Uterus (tissue), 4 donors: Measurements from ENCODE around the gene AMOTL1. TPM values are rescaled to one million over a fixed set of nuclear protein-coding genes. Genes with fewer than 3 reads are reported as not detected.

Experiments used
- DNase-seq, 2 donors: peaks; one replicate each; pipeline ENCODE4 v3.0.0-alpha.2; 2019 to 2020
- H3K27ac ChIP-seq, 2 donors: fragments of 200-600 bp; sonication (generic); 1 replicate in 1 of 2; 2 replicates in 1 of 2; pipeline ENCODE4 v1.5.1; 2016 to 2018
- H3K27me3 ChIP-seq, 2 donors: fragments of 200-600 bp; sonication (generic); one replicate each; pipeline ENCODE4 v1.5.1; 2018 to 2019; ENCODE audit warnings: control low read depth in 1 of 2
- H3K36me3 ChIP-seq, 2 donors: fragments of 200-600 bp; sonication (generic); one replicate each; pipeline ENCODE4 v1.5.1; 2019; ENCODE audit warnings: control low read depth in 1 of 2
- H3K4me1 ChIP-seq, 2 donors: fragments of 200-600 bp; sonication (generic); one replicate each; pipeline ENCODE4 v1.5.1; 2018 to 2019; ENCODE audit warnings: control low read depth in 1 of 2
- H3K4me3 ChIP-seq, 2 donors: fragments of 200-600 bp; sonication (generic); 1 replicate in 1 of 2; 2 replicates in 1 of 2; pipeline ENCODE4 v1.5.1; 2018 to 2019; ENCODE audit warnings: mild to moderate bottlenecking in 1 of 2
- H3K9me3 ChIP-seq, 2 donors: fragments of 200-600 bp; sonication (generic); one replicate each; pipeline ENCODE4 v1.5.1; 2019; ENCODE audit warnings: control low read depth in 1 of 2
- CTCF ChIP-seq, 4 experiments: fragments of 200-600 bp in 2 of 4; fragments of 450-650 bp in 2 of 4; sonication (generic) in 2 of 4; IDR thresholded peaks; one replicate each; pipeline ENCODE4 v1.5.1; 2016 to 2019; ENCODE audit warnings: antibody characterized with exemption in 4 of 4, mild to moderate bottlenecking in 2 of 4, moderate library complexity in 1 of 4
- POLR2A ChIP-seq, 2 donors: fragments of 450-650 bp; IDR thresholded peaks; one replicate each; pipeline ENCODE4 v1.6.1; 2016; ENCODE audit warnings: antibody characterized with exemption in 2 of 2, mild to moderate bottlenecking in 1 of 2, moderate library complexity in 1 of 2
- intact Hi-C: fragments of 100-400 bp; cut with DNase I; formaldehyde crosslinking; loops from one replicate; pipeline ENCODE4 v1.15.1; 2023; ENCODE audit warnings: low total_unique reads
- total RNA-seq, 4 donors: library from RNA; depleted of rRNA in 3 of 4; stranded (reverse); fragments of >200 nt in 3 of 4; gene quantifications; one replicate each; pipeline versions ENCODE4 v1.1.0 to v1.2.4, GENCODE V29; 2014 to 2023
- donor health status: DM: yes; HTN: yes; CAD: no.

Gene AMOTL1
- total RNA-seq, 4 donors from 2014 or later = 20.6 to 107 (median 41.5) TPM

GRCh38 chr11:94776351-94777321 lies 8.5 kb downstream of the AMOTL1 start:
- Histone ChIP-seq H3K36me3 (no peaks in the 10 kb centered on the region), H3K4me3 (no peak overlapping the region), H3K27me3 (no peaks in the 10 kb centered on the region), H3K4me1 (peaks cover 0 to 6% of the 10 kb centered on the region in 2 donors), H3K27ac (peak overlapping the region; percentile 56), H3K9me3 (no peaks in the 10 kb centered on the region)
- TF ChIP-seq POLR2A (IDR thresholded peaks at IDR 0.05) (no peak), CTCF (IDR thresholded peaks at IDR 0.05) (no peak)
- intact Hi-C loops = no loop called here
- DNase-seq = peak; percentile 32 to 37

GRCh38 chr11:94780432-94780831 lies 12.3 kb downstream of the AMOTL1 start:
- Histone ChIP-seq H3K27me3 (no peaks in the 10 kb centered on the region), H3K36me3 (no peaks in the 10 kb centered on the region), H3K4me3 (no peak overlapping the region), H3K27ac (peak overlapping the region; percentile 35 to 80), H3K9me3 (no peaks in the 10 kb centered on the region), H3K4me1 (peaks cover 0 to 10% of the 10 kb centered on the region in 2 donors)
- TF ChIP-seq CTCF (IDR thresholded peaks at IDR 0.05) (no peak), POLR2A (IDR thresholded peaks at IDR 0.05) (no peak)
- no peak for DNase-seq
- intact Hi-C loops = no loop called here

GRCh38 chr11:94781837-94782236 lies 13.7 kb downstream of the AMOTL1 start:
- H3K27ac ChIP-seq = peak overlapping the region in 1 of 2 donors; percentile 80
- peaks cover 0 to 5% of the 10 kb centered on the region in 2 donors for H3K4me1 ChIP-seq
- no peaks in the 10 kb centered on the region for H3K9me3 ChIP-seq
- TF ChIP-seq CTCF (IDR thresholded peaks at IDR 0.05) = no peak
- no peak for TF ChIP-seq POLR2A (IDR thresholded peaks at IDR 0.05)
- H3K36me3 ChIP-seq = no peaks in the 10 kb centered on the region
- H3K27me3 ChIP-seq = no peaks in the 10 kb centered on the region
- no peak overlapping the region for H3K4me3 ChIP-seq
- intact Hi-C loops = no loop called here
- DNase-seq = no peak

- no peak overlapping the region for H3K4me3 ChIP-seq
- TF ChIP-seq POLR2A (IDR thresholded peaks at IDR 0.05) (no peak), CTCF (IDR thresholded peaks at IDR 0.05) (no peak)
- peak overlapping the region in 1 of 2 donors; percentile 80 for H3K27ac ChIP-seq
- peaks cover 0 to 5% of the 10 kb centered on the region in 2 donors for H3K4me1 ChIP-seq
- intact Hi-C loops = no loop called here
- H3K36me3 ChIP-seq = no peaks in the 10 kb centered on the region
- no peaks in the 10 kb centered on the region for H3K27me3 ChIP-seq
- DNase-seq = no peak
- H3K9me3 ChIP-seq = no peaks in the 10 kb centered on the region
These were observed 14.3 kb downstream of the AMOTL1 start for GRCh38 chr11:94782446-94782845.

GRCh38 chr11:94784884-94785283 lies 16.7 kb downstream of the AMOTL1 start:
- peaks cover 0 to 5% of the 10 kb centered on the region in 2 donors for H3K4me1 ChIP-seq
- H3K27ac ChIP-seq = no peak overlapping the region
- no peaks in the 10 kb centered on the region for H3K27me3 ChIP-seq

More at GRCh38 chr11:94784884-94785283, 16.7 kb downstream of the AMOTL1 start:
- DNase-seq = no peak
- no peaks in the 10 kb centered on the region for H3K9me3 ChIP-seq
- H3K4me3 ChIP-seq = no peak overlapping the region
- H3K36me3 ChIP-seq = no peaks in the 10 kb centered on the region
- no peak for TF ChIP-seq POLR2A (IDR thresholded peaks at IDR 0.05)
- no peak for TF ChIP-seq CTCF (IDR thresholded peaks at IDR 0.05)
- intact Hi-C loops = no loop called here
